OCI-LY3 (cell line): ENCODE data around the gene CRTC1.

Source experiments
- EZH2phosphoT487 ChIP-seq: fragments of 200-600 bp; shearing (Covaris generic); IDR thresholded peaks from 2 replicates; pipeline ENCODE4 v1.6.1; 2018; ENCODE audit warnings: antibody characterized with exemption, mixed run types, low read depth
- TF ChIP-seq, protein P1 (sequence below): fragments of 200-600, 300-600 bp; sonication (generic); IDR thresholded peaks from 2 replicates; pipeline ENCODE4 v1.5.1; 2014; ENCODE audit warnings: antibody characterized with exemption, low read length, low read depth

DNA sequence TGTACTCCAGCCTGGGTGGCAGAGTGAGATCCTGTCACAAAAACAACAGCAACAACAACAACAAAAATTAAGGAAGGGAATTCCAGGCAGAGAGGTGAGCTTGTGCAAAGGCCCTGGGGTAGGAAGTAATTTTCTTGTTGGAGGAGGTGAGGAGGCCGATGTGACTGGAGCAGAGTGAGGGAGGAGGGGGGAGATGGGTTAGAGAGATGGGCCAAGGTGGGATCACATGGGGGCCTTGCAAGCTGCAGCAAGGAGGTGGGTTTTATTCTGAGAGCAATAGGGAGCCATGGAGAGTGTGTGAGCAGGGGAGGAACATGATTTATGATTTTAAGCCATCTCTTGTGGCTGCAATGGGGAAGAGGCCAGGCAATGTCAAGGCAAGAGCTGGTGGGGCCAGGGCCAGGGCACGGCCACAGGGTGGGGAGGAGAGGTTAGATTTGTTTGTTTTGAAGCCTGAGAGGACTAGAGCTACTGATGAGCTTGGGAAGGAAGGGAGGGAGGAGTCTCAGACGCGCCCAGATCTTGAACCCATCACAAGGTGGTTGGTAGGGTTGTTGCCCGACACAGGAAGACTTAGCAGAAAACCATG lies 120.2 kb downstream of the CRTC1 start:
- TF ChIP-seq, protein P1, sequence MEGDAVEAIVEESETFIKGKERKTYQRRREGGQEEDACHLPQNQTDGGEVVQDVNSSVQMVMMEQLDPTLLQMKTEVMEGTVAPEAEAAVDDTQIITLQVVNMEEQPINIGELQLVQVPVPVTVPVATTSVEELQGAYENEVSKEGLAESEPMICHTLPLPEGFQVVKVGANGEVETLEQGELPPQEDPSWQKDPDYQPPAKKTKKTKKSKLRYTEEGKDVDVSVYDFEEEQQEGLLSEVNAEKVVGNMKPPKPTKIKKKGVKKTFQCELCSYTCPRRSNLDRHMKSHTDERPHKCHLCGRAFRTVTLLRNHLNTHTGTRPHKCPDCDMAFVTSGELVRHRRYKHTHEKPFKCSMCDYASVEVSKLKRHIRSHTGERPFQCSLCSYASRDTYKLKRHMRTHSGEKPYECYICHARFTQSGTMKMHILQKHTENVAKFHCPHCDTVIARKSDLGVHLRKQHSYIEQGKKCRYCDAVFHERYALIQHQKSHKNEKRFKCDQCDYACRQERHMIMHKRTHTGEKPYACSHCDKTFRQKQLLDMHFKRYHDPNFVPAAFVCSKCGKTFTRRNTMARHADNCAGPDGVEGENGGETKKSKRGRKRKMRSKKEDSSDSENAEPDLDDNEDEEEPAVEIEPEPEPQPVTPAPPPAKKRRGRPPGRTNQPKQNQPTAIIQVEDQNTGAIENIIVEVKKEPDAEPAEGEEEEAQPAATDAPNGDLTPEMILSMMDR = no peak
- TF ChIP-seq EZH2phosphoT487 = no peak
